GM23338 (cell line): ENCODE data around the gene KLC1. TPM values are rescaled to one million over a fixed set of nuclear protein-coding genes. Genes with fewer than 3 reads are reported as not detected.

Experiments
- ATAC-seq: fragments of 200-7000 bp; cut with Tn5 transposase; 3 replicates; pipeline ENCODE4 v1.9.1; 2020
- DNase-seq: peaks from one replicate; pipeline ENCODE4 v3.0.0-alpha.2; 2015; ENCODE audit warnings: low spot score
- H2AFZ ChIP-seq: fragments of 200-600 bp; sonication (generic); 2 replicates; pipeline ENCODE4 v1.8.0; 2016; ENCODE audit warnings: antibody characterized with exemption, mild to moderate bottlenecking, moderate library complexity
- H3F3A ChIP-seq: fragments of 200-600 bp; sonication (generic); replicated peaks from 2 replicates; pipeline ENCODE4 v1.8.0; 2017; ENCODE audit warnings: antibody characterized with exemption, mixed run types, low read depth
- H3K27ac ChIP-seq: fragments of 200-600 bp; sonication (generic); 2 replicates; pipeline ENCODE4 v1.6.1; 2016; ENCODE audit warnings: low read depth
- H3K27me3 ChIP-seq: fragments of 200-600 bp; sonication (generic); 2 replicates; pipeline ENCODE4 v1.8.0; 2016; ENCODE audit warnings: mild to moderate bottlenecking, mixed run types, moderate library complexity; ENCODE audit not compliant: insufficient read depth
- H3K36me3 ChIP-seq: fragments of 200-600 bp; sonication (generic); 2 replicates; pipeline ENCODE4 v1.8.0; 2016; ENCODE audit warnings: mild to moderate bottlenecking; ENCODE audit not compliant: insufficient read depth
- H3K4me1 ChIP-seq: fragments of 200-600 bp; sonication (generic); 2 replicates; pipeline ENCODE4 v1.8.0; 2016; ENCODE audit warnings: mild to moderate bottlenecking, moderate library complexity; ENCODE audit not compliant: insufficient read depth
- H3K4me2 ChIP-seq: fragments of 200-600 bp; sonication (generic); 2 replicates; pipeline ENCODE4 v1.7.1; 2017; ENCODE audit warnings: mixed run types
- H3K4me3 ChIP-seq: fragments of 200-600 bp; sonication (generic); 2 replicates; pipeline ENCODE4 v1.6.1; 2016; ENCODE audit warnings: mixed run types
- H3K79me2 ChIP-seq: fragments of 200-600 bp; sonication (generic); replicated peaks from 2 replicates; pipeline ENCODE4 v1.8.0; 2017; ENCODE audit warnings: mild to moderate bottlenecking; ENCODE audit not compliant: insufficient read depth
- H3K9me2 ChIP-seq: fragments of 200-600 bp; sonication (generic); 2 replicates; pipeline ENCODE4 v1.8.0; 2017; ENCODE audit not compliant: insufficient read depth
- H4K20me1 ChIP-seq: fragments of 200-600 bp; sonication (generic); replicated peaks from 2 replicates; pipeline ENCODE4 v1.8.0; 2017; ENCODE audit warnings: mild to moderate bottlenecking; ENCODE audit not compliant: insufficient read depth
- H3K27ac Mint-ChIP-seq: 2 replicates; pipeline ENCODE4 v1.8.0; 2020; ENCODE audit warnings: inconsistent platforms, mild to moderate bottlenecking, moderate library complexity, mixed read lengths
- H3K27me3 Mint-ChIP-seq: 3 replicates; pipeline ENCODE4 v1.8.0; 2022; ENCODE audit warnings: low read depth, mild to moderate bottlenecking, moderate library complexity, mixed read lengths, inconsistent platforms; ENCODE audit not compliant: insufficient read depth, poor library complexity
- H3K36me3 Mint-ChIP-seq: 3 replicates; pipeline ENCODE4 v1.8.0; 2021; ENCODE audit warnings: low read depth, mild to moderate bottlenecking, inconsistent platforms, moderate library complexity, mixed read lengths
- H3K4me1 Mint-ChIP-seq: 3 replicates; pipeline ENCODE4 v1.8.0; 2020; ENCODE audit warnings: mild to moderate bottlenecking, inconsistent platforms, mixed read lengths
- H3K4me3 Mint-ChIP-seq: 3 replicates; pipeline ENCODE4 v1.8.0; 2021; ENCODE audit warnings: moderate library complexity, mild to moderate bottlenecking, inconsistent platforms, mixed read lengths
- H3K9me3 Mint-ChIP-seq: 3 replicates; pipeline ENCODE4 v1.8.0; 2020; ENCODE audit warnings: moderate library complexity, mild to moderate bottlenecking, inconsistent platforms, mixed read lengths
- CTCF ChIP-seq, 2 experiments: fragments of 200-600 bp in 1 of 2; sonication (generic) in 1 of 2; conservative IDR thresholded peaks; 2 replicates each; pipeline versions ENCODE4 v1.5.1 to v1.6.1; 2016 to 2017; ENCODE audit warnings: antibody characterized with exemption in 2 of 2, low read depth in 2 of 2, mild to moderate bottlenecking in 2 of 2, moderate library complexity in 1 of 2
- EZH2phosphoT487 ChIP-seq: fragments of 200-600 bp; sonication (generic); IDR thresholded peaks from one replicate; pipeline ENCODE4 v1.8.1; 2018; ENCODE audit warnings: antibody characterized with exemption; ENCODE audit not compliant: unreplicated experiment
- JUNB ChIP-seq: IDR thresholded peaks from one replicate; pipeline ENCODE4 v1.6.1; 2016; ENCODE audit warnings: antibody characterized with exemption; ENCODE audit not compliant: unreplicated experiment
- NANOG ChIP-seq: IDR thresholded peaks from 2 replicates; pipeline ENCODE4 v1.6.1; 2016; ENCODE audit warnings: antibody characterized with exemption, borderline replicate concordance
- POLR2AphosphoS5 ChIP-seq: IDR thresholded peaks from 2 replicates; pipeline ENCODE4 v1.6.1; 2016; ENCODE audit warnings: antibody characterized with exemption, low read depth
- REST ChIP-seq: IDR thresholded peaks from one replicate; pipeline ENCODE4 v1.6.1; 2018; ENCODE audit warnings: antibody characterized with exemption; ENCODE audit not compliant: unreplicated experiment
- STAT1 ChIP-seq: IDR thresholded peaks from one replicate; pipeline ENCODE4 v1.6.1; 2016; ENCODE audit warnings: antibody characterized with exemption; ENCODE audit not compliant: unreplicated experiment
- ZNF114 ChIP-seq: fragments of 250-450 bp; sonication (Bioruptor Pico); IDR thresholded peaks from 2 replicates; pipeline ENCODE4 v1.5.0; 2020; ENCODE audit warnings: mild to moderate bottlenecking, moderate library complexity
- polyA plus RNA-seq: library from polyadenylated mRNA; unstranded; fragments of >200 nt; fragmentation: Nextera tagmentation; extraction: Ambion mirVana; gene quantifications from 2 replicates; pipeline ENCODE4 v1.2.1, GENCODE V29; 2016
- total RNA-seq: library from RNA; depleted of rRNA; stranded (reverse); fragments of >200 nt; shearing (Covaris generic); gene quantifications from 2 replicates; pipeline ENCODE4 v1.2.3, GENCODE V29; 2014
- TF ChIP-seq, protein P1 (sequence below): IDR thresholded peaks from 2 replicates; pipeline ENCODE4 v1.6.1; 2016; ENCODE audit warnings: antibody characterized with exemption

The KLC1 gene
- total and polyA plus RNA-seq, 2 experiments from 2014 or later: 165 to 308 TPM

DNA sequence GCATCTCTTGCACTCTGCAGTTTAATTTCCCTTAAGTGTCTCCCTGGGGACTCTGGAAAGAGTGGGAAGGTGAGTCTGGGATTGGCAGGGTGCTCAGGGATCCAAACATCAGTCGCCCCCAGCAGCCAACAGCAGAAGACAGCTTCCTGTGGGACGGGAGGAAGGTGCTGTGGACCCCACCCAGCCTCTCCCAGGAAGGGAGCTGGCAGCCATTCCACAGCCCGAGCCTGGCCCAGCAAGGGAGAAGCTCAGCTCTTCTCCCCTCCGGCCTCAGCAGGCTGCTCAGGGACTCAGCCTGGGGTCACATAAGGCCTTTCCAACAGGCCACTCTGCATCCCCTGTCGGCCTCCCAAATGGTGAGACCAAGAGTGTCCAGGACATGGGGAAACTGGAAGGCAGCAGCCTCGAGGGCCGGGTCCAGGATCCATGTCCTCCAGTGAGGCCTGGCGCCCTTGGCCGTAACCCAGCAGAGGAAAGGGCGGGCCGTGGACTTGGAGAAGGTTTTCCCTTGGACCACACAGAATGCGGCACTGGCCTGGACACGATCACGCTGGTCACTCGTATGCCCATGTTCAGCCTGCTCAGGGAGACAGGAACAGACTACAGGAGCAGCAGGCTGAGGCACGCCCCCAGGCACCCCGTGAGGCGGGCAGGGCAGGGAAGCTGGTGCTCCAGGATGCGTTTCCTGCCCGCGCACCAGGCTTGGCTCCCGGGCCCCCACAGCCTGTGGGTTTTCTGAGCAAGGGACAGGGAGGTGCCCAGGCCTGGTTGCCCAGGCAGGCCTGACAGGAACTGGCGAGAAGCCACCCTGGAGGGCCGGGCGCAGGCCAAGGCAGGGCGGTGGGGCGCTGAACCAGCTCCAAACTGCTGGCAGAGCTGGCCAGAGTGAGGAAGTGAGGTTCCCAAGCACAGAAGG, 82.8 kb downstream of the KLC1 start:
- peaks cover 24% of the 10 kb centered on the region for H4K20me1 ChIP-seq
- Mint-ChIP-seq H3K36me3 (peaks cover 35% of the 10 kb centered on the region), H3K4me1 (peaks cover 30% of the 10 kb centered on the region), H3K9me3 (no peaks in the 10 kb centered on the region), H3K27me3 (peaks cover 23% of the 10 kb centered on the region), H3K4me3 (peak overlapping the region; percentile 30; the same call in 1 of the 3 replicates), H3K27ac (no peak overlapping the region)
- H3K4me2 ChIP-seq: peak overlapping the region; percentile 38
- no peaks in the 10 kb centered on the region for H3K9me2 ChIP-seq
- H3K27me3 ChIP-seq: no peaks in the 10 kb centered on the region
- no peak overlapping the region for H2AFZ ChIP-seq
- ATAC-seq (no peak), DNase-seq (no peak)
- peaks cover 20% of the 10 kb centered on the region; the same call in 1 of the 2 replicates for H3F3A ChIP-seq
- no peak for TF ChIP-seq NANOG
- 0 out of 2 replicates have a peak, but pooled peaks have one; percentile 10 for TF ChIP-seq POLR2AphosphoS5
- no peak for TF ChIP-seq STAT1
- H3K4me1 ChIP-seq: peaks cover 11% of the 10 kb centered on the region
- peaks cover 27% of the 10 kb centered on the region for H3K79me2 ChIP-seq
- no peak overlapping the region for H3K4me3 ChIP-seq
- H3K27ac ChIP-seq: no peak overlapping the region
- H3K36me3 ChIP-seq: 0 out of 2 replicates have a peak, but pooled peaks cover 5% of the 10 kb centered on the region

GRCh38 chr14:103712633-103713247, 83.7 kb downstream of the KLC1 start:
- peaks cover 37% of the 10 kb centered on the region for H3K36me3 Mint-ChIP-seq
- H3K27ac Mint-ChIP-seq: peak overlapping the region; percentile 78
- Histone ChIP-seq H2AFZ (no peak overlapping the region), H3K36me3 (0 out of 2 replicates have a peak, but pooled peaks cover 5% of the 10 kb centered on the region), H3K27ac (no peak overlapping the region), H3K4me2 (no peak overlapping the region), H3K4me1 (peaks cover 11% of the 10 kb centered on the region), H3K27me3 (no peaks in the 10 kb centered on the region), H3K4me3 (no peak overlapping the region), H4K20me1 (peaks cover 24% of the 10 kb centered on the region), H3K79me2 (peaks cover 37% of the 10 kb centered on the region), H3F3A (peaks cover 20% of the 10 kb centered on the region; the same call in 1 of the 2 replicates), H3K9me2 (no peaks in the 10 kb centered on the region)
- DNase-seq (no peak), ATAC-seq (no peak)
- peaks cover 23% of the 10 kb centered on the region for H3K27me3 Mint-ChIP-seq
- peak overlapping the region; percentile 88; the same call in 2 of the 3 replicates for H3K4me3 Mint-ChIP-seq
- H3K4me1 Mint-ChIP-seq: peaks cover 39% of the 10 kb centered on the region
- no peaks in the 10 kb centered on the region for H3K9me3 Mint-ChIP-seq
- no peak for TF ChIP-seq REST
- no peak for TF ChIP-seq NANOG
- no peak for TF ChIP-seq JUNB
- TF ChIP-seq EZH2phosphoT487: no peak
- no peak for TF ChIP-seq POLR2AphosphoS5
- TF ChIP-seq, protein P1, sequence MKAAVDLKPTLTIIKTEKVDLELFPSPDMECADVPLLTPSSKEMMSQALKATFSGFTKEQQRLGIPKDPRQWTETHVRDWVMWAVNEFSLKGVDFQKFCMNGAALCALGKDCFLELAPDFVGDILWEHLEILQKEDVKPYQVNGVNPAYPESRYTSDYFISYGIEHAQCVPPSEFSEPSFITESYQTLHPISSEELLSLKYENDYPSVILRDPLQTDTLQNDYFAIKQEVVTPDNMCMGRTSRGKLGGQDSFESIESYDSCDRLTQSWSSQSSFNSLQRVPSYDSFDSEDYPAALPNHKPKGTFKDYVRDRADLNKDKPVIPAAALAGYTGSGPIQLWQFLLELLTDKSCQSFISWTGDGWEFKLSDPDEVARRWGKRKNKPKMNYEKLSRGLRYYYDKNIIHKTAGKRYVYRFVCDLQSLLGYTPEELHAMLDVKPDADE: no peak
- no peak for TF ChIP-seq STAT1
- TF ChIP-seq ZNF114 (CRISPR knock-in tag): no peak
- TF ChIP-seq CTCF (conservative IDR thresholded peaks at IDR 0.05; ENCODE audit: low read depth in 2 of 2): no peak
